Mammary epithelial cell (primary cell): ENCODE measurements around the gene ATRNL1.

Experiments
- CTCF ChIP-seq, 2 donors: IDR thresholded peaks in 1 of 2; conservative IDR thresholded peaks in 1 of 2; 2 replicates each; pipeline ENCODE4 v1.5.1; 2011 to 2012; ENCODE audit warnings: inconsistent platforms in 2 of 2, low read length in 2 of 2, mild to moderate bottlenecking in 2 of 2, control low read depth in 1 of 2, low read depth in 1 of 2; ENCODE audit not compliant: insufficient read depth in 1 of 2; ENCODE audit errors: extremely low read depth in 1 of 2
- EZH2 ChIP-seq: IDR thresholded peaks from 2 replicates; pipeline ENCODE4 v1.6.1; 2012; ENCODE audit warnings: low read length, inconsistent platforms, borderline replicate concordance

- no peak for TF ChIP-seq CTCF (conservative IDR thresholded peaks at IDR 0.05 in 1 of 2, IDR thresholded peaks at IDR 0.05 in 1 of 2; ENCODE audit: extremely low read depth in 1 of 2, insufficient read depth in 1 of 2, low read depth in 1 of 2, low read length in 2 of 2)
- TF ChIP-seq EZH2 = no peak
Measured at GRCh38 chr10:115328331-115328730, 235.2 kb downstream of the ATRNL1 start.
